Epidermal melanocyte (primary cell): ENCODE results near the gene NIN.
"Not testable (repeated sequence)": the region's sequence is repeated elsewhere in the genome, so short reads cannot be mapped to it uniquely, and the experiment has no call there.

Experiments used
- DNase-seq: peaks from one replicate; pipeline ENCODE4 v3.0.0; 2011; ENCODE audit warnings: low spot score; ENCODE audit not compliant: insufficient read length

NIN gene

DNA sequence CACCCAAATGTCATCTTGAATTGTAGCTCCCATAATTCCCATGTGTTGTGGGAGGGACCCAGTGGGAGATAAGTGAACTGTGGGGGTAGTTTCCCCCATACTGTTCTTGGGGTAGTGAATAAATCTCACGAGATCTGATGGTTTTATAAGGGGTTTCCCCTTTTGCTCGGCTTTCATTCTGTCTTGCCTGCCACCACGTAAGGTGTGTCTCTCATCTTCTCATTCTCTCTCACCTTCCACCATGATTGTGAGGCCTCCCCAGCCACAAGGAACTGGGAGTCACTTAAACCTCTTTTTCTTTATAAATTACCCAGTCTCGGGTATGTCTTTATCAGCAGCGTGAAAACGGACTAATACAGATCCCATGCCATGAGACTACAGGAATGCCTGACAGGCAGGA lies 11.7 kb downstream of the NIN start:
- DNase-seq, result not testable (repeated sequence)

DNA sequence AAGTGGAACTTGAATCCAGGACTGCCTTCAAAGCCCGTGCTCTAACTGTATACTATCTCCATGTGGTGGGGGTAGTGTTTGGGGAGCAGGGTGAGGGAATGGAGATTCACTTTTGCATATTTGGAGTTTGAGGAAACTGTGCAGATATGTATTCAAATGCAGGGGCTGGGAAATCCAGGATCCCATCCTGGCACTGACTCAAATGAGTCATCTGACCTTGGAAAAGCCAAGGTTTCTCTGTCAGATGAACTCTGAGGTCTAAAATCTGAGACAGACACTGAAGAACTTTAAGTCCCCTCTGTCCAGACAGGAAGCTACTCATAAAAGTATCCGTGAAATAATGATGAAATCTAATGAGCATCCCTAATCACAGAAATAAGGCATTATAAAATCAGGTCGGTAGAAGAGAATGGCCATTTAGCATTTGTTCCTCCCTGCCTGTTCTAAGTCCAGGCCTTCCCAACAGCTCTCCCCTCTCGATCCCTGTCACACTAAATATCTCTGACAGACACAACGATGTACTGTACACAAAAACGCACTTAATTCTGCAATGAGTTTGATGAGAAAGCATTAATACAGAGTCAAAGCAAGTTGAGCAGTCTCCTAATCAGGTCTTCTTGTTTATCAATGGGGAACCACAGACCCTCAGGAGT lies 14.4 kb downstream of the NIN start:
- no peak for DNase-seq

DNA sequence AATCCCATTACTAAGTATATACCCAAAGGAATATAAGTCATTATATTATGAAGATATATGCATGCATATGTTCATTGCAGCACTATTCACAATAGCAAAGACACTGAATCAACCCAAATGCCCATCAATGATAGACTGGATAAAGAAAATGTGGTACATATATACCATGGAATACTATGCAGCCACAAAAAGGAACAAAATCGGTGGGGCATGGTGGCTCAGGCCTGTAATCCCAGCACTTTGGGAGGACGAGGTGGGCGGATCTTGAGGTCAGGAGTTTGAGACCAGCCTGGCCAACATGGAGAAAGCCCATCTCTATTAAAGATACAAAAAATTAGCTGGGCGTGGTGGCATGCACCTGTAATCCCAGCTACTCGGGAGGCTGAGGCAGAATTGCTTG lies 15.4 kb downstream of the NIN start:
- DNase-seq, result not testable (repeated sequence)

DNA sequence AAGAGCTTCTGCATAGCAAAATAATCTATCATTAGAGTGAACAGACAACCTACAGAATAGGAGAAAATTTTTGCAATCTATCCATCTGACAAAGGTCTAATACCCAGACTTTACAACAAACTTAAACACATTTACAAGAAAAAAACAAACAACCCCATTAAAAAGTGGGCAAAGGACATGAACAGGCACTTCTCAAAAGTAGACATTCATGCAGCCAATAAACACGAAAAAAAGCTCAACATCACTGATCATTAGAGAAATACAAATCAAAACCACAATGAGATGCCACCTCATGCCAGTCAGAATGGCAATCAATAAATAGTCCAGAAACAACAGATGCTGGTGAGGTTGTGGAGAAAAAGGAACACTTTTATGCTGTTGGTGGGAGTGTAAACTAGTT lies 15.9 kb downstream of the NIN start:
- not testable (repeated sequence) for DNase-seq

DNA sequence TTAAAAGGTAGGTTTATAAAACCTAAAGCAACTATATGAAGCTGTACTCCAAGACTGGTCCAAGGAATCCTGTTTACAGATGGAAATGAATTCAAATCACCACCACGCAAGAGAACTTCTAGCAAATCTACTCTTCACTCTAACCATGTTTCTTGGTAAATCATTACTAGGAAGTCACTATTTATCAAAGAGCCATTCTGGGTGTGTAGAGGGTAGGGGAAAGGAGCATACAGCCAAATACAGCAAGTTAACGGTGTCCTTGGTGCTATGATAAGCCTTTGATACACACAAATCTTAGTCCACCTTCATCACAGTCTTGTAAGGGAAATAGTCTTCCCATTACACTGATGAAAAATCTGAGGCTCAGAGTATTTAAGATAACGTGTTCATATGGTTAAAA lies 16.8 kb downstream of the NIN start:
- no peak for DNase-seq

DNA sequence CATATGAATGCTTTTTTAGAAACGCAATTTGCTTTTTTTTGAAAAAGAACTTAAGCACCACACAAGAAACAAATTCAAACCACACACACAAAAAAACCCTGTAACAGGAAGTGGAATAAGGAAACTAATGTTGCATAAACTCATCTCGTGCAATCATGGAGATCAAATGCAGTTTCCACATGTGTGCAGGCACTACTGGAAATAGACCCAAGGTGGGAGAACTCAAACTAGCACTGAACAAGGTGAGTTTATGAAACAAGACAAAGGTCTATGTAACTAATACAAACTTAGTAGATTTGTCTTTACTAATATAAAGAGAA lies 17.5 kb downstream of the NIN start:
- DNase-seq, result no peak

DNA sequence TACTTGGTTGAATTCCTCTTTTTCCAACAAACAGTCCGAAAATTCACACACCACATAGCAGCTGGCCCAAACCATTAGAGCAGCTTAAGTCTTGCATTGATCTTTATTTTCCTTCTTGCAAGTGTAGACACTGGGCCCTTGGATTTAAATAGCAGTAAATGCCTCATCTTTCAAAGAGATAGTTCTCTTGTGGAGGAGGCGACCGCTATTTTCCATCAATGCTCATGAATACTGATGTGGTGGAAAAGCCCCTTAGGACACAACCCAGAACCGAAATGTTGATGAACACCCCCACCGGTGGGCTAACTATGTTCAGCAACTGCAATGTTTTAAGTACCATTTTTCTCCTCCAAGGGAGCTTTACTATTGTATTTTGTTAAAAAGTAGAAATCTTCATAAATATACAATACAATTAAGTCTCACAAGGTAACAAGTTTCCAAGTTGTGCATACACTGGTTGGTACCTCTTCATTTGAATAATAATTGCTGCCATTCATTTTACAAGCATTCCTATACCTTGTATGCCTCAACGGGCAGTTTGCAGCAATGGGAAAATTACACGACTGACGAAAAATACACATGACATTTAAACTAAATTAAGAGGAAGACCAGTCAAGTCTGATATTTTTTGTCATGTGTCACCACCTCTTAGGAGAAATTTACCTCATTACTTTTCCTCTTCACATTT lies 18.0 kb downstream of the NIN start:
- no peak for DNase-seq

DNA sequence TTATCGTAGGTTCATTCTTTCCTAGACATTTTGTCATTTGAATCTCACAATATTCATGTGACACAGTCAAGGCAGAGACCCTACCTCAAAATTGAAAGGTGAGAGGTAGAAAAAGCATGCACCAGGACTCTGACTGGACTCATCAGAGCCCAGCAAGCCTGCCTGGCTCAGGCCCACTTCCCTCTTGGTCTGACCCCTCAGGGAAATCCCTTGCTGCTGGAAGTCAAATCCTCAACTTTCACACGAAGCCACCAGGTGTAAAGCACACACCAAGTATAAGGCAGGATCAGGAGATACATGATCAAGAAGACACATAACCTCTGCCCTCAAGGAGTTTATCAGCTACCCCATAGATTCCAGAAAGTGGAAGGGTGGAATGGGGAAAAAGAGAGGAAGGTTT lies 18.8 kb downstream of the NIN start:
- no peak for DNase-seq

DNA sequence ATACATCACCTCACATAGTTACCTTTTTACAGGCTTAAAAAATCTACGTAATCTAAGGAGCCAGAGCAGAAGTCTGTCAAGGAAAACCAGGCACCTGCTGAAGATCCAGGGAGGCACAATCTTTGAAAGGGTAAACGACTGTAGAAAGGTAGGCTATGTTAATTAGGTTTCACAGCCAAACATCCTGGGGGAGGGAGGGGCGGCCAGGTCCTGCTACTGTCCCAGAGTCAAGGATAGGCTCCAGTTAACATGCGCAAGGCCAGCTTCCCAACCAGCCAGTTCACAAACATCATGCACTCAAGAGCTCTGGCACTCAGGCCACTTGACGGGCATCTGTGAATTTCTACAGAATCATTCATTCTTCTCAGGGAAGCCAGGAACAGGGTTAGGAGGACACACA lies 22.9 kb downstream of the NIN start:
- no peak for DNase-seq

DNA sequence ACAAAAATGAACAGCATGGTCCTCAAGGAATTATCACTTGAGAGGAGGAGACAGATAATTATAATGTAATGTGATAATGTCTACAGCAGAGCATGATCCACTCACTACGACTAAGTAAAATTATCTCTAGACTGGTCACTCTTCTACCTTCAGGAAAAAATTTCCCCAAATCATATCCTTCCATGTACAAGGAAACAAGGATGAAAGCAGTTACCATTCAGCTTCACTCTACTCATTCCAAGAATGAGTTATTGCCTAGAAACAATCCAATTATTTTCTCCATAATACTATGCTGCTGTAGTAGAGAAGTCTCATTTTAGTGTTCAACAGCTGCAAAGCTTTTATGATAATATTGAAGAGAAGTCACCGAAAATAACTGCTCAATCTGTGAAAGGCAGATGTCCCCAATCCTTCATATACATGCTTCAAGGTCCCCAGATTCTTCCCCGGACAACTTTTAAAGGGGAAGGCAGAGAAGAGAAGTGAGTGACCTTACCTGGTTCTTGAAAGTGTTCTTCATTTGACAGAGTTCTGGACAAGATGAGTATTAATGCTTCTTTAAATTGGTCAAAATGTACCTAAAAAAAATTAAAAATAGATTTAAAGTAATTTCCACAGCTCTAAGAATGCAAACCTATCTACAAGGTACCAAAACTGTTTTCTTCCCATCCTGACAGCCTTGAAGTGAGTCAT lies 24.6 kb downstream of the NIN start:
- no peak for DNase-seq

DNA sequence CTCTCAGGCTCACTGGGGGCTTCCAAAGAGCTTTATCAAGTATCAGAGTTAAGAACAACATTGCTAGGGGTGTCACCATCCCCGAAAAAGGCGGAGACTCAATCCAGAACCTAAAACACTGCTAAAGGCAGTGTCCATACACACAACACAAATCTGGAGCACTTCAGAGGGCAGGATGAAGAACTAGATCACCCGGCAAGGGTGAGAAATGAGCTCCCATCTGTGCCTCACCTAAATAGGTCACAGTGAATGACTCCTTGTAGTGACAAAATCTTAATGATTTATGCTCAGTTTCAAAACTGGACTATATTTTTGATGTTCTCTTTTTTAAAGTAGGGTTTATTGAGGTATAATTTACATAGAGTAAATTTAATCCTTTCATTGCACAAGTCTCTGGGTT lies 25.6 kb downstream of the NIN start:
- DNase-seq, result no peak

DNA sequence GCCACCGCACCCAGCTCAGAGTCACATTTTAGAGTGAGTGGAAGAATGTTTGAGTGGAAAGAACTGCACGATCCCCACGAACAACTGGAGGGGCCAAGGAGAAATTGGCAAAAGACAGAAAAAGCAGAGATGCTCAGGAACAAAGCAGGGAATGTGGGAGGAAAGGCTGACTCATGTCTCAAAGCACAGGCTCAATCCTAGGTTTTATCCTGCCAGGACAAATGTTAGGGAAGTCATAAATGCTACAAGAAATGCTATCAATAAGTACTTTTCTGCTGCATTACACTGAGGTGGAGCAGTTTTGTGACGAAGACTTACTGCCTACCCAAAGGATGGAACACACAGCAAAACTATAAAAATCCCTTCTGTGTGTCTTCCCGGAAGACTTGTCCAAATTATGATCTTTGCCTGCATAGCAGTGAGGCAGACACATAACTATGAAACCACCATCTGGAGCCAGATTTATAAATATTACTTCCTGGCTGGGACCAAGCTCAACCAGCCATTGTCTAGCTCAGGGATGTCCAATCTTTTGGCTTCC lies 26.7 kb downstream of the NIN start:
- DNase-seq, result no peak

DNA sequence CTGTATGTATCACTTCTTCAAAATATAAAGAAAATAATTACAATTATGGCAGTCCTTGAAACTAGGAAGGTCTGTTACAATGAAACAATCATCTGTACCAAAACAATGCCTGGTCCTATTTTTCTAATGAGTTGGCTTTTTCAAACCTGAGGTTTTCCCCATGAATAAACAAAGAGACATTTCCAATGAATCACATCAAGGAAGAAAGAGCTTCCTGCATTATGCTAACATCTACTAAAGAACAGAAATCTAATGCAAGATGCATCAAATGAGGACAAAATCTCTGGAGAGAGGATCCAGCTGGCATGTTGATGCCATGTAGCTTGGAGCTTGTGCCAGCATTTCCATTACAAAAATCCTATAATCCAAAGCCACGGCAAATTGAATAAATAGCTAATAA lies 29.3 kb downstream of the NIN start:
- no peak for DNase-seq

DNA sequence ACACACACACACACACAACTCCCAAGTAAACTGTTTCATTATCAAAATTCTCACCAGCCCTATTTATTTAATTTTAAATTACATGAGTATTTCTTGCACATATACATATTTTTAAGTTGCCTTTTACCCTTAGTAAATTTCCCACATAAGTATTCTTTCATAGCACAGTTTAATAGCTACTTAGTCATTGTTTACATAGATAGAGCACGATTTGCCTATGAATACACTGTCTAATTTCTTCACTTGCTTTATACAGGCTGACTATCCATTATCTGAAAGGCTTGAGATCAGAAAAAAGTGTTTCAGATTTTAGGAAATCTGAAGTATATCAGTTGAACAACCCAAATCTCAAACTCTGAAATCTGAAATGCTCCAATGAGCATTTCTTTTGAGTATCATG lies 30.9 kb downstream of the NIN start:
- DNase-seq, result no peak

DNA sequence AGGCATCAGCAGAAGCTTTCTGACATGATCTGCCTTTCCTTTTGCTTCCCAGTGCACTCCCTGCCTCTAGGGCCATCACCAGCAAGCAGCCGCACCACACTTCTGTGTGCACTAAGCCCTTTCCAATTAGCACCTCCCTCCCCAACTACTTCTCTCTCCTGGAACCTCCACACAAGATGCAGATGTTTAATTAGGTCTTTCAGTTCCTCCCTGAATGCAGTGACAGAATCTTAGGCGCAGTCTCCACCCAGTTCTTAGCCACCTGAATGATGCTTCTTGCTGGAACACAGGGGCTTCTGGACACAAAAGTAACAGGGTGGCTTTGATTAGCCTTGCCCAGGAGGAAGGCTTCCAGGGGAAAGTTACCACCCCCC lies 32.9 kb downstream of the NIN start:
- no peak for DNase-seq

DNA sequence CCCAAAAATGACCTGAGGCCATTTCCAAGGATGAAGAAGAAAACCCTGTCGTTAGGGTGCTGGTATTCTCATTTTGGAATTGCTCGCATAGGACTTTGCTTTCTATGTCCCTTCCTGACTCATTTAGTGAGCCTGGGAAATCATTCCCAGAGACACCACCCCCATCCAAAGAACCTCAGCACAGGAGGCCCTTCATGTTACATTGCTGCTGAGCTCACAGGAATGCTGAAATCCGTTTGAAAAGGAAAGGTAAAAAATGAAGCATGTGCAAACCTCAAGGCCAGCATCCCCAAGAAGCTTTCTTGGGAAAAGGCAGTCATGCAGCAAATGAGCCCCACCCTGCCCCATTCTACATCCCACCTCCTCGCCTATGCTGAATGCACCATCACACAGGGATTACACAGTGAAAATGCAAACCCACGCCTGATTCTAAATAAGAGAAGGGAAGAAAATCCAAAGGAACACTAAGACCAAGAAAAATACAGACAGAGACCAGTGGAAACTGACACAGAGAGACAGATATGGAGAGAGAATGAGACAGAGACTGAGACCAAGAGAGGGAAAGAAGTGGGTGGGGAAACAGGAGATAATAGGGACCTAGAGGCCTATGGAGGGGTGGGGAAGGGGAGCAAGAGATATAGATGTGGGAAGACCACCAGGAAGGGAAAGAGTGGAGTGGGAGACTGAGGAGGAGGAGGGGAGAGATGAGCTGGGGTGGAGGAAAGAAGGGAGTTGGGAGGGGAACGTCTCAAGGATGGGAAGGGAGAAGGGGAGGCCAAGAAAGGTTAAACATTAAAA lies 33.5 kb downstream of the NIN start:
- DNase-seq, result no peak

DNA sequence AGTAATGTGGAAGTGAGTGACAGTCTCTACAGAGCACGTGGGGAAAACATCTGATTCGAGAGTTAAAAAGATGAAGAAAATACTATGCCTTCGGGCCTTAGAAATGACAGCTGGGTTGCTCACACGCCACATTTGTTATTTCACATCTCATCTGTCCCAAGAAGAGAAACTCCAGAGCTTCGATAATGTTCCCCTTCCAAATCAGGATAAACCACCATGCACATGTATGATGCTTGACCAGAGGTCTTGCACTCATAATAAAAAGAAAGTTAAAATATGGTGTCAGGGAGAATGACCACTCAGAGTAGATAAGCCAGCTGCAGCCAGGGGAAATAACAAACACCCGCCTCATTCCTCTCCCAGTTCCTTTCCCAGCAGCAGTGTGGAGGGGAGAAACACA lies 34.6 kb downstream of the NIN start:
- no peak for DNase-seq

DNA sequence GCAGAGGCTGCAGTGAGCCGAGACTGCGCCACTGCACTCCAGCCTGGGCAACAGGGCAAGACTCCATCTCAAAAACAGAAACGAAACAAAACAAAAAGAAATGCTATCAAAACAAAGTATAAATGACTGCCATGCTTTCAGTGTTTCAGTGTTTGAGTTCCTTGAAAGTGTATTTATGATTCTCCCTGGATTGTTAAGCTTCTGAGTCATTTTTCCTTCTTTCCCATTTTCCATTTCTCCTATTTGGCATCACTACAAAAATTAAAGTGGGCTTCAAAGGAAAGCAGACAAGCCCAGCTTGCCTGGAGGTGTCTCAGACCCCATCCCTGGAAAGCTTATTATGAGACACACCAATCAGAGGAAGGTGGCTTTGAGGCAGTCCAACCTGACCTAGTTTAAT lies 35.1 kb downstream of the NIN start:
- DNase-seq, result no peak

DNA sequence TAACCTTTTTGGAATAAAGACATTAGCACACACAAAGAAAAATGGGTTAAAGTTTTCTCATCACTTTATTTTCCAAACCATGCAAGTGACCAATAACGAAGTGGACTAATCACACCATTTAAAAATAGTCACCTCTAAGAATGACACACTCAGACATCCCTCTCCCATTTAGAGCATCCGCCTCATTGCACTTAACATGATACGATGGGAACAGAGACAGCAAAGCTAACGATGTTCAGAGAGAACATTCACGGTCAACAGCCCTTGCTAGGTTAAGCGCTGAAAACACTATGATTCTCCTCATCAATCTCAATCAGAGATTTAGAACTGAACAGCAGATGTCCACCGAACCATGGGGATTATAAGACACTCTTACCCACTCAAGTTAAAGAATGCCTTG lies 35.8 kb downstream of the NIN start:
- no peak for DNase-seq

DNA sequence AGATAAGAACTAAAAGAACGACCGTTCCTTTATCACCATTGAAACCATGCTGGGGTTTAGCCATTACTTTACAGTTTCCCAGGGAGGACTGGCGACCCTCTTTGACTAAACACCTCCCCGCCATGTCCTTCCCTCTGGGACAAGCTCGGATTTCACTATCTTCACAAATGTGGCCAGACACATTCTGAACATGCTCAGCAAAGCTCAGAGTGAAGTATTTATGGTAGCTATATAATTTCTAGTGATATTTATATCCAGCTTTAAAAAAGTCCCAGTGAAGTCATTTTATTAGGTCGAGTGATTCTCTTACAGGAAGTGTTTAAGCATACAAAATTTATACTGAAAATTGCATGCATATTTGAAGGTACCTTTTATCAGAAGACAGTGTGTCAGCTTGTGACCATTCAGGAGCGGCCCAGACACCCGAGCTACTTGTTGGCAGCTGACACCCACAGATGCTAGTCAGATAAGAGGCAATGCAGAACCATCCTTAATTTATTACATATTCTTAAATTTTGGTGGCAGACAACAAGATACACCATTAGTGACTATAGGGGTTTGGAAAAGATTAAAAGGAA lies 36.8 kb downstream of the NIN start:
- DNase-seq, result no peak

DNA sequence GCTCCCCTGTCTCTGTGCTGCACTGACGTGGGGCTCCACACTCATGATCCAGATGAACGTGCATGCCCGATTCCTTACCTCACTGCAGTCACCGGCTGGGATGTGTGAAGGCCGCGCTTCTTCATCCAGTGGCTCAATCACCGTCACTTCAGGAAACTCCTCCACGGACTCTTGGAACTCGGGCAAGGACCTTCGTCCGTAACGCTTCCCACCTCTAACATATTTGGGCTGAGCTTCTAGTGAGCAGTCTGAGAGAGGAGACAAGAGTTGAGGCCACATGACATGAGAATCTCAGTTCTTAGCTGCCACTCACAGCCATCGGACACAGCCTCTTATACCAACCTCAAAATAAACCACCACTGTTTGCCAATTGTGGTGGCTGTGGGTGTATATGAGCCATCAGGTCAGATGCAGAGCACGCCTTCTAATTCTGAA lies 38.3 kb downstream of the NIN start:
- no peak for DNase-seq

DNA sequence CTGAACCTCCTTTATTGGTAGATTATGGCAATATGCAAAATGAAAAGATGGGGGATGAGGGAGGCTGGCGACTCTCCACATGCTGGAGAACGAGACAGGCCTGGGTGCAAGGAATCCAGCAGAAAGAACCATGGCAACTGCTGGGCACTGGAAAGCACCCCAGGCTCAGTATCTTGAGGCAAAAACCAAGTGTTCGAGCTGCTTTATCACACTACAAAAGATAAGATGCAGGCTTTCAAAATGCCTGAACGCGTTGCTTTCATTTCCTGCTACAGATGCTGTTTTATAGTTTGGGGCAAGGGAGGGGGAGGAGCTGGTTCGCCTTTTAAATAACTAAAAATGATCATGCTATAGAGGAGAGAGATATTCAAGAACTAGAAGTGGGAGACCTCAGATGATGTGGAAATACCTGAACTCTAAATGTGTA lies 38.9 kb downstream of the NIN start:
- DNase-seq, result no peak
